Measurements from ENCODE around the gene RAB44.

DNA sequence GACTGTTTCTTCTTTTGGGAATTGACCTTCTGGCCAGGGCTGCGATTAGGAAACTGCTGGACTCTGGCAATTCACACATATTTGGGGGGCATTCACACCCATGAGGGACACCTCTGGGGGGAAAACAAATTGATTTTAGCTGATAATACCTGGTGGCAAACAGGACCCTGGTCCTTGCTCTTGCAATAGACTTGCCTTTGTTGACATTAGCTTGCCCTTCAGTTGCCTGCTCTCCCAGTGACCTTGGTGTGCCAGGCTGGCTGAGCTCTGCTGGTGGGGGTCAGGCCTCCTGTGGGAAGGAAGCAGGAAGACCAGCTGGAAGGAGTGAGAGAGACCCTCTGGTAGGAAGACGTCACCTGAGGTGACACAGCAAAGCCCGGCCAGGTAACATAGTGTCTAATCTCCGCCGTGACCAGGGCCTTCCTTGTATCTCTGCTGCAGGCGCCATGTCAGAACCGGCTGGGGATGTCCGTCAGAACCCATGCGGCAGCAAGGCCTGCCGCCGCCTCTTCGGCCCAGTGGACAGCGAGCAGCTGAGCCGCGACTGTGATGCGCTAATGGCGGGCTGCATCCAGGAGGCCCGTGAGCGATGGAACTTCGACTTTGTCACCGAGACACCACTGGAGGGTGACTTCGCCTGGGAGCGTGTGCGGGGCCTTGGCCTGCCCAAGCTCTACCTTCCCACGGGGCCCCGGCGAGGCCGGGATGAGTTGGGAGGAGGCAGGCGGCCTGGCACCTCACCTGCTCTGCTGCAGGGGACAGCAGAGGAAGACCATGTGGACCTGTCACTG lies 13.8 kb upstream of the RAB44 start:
- TF ChIP-seq, protein P1, sequence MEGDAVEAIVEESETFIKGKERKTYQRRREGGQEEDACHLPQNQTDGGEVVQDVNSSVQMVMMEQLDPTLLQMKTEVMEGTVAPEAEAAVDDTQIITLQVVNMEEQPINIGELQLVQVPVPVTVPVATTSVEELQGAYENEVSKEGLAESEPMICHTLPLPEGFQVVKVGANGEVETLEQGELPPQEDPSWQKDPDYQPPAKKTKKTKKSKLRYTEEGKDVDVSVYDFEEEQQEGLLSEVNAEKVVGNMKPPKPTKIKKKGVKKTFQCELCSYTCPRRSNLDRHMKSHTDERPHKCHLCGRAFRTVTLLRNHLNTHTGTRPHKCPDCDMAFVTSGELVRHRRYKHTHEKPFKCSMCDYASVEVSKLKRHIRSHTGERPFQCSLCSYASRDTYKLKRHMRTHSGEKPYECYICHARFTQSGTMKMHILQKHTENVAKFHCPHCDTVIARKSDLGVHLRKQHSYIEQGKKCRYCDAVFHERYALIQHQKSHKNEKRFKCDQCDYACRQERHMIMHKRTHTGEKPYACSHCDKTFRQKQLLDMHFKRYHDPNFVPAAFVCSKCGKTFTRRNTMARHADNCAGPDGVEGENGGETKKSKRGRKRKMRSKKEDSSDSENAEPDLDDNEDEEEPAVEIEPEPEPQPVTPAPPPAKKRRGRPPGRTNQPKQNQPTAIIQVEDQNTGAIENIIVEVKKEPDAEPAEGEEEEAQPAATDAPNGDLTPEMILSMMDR (IDR thresholded peaks at IDR 0.05; ENCODE audit: low read depth, low read length, poor library complexity, severe bottlenecking) = no peak
- no peak for TF ChIP-seq EZH2phosphoT487 (IDR thresholded peaks at IDR 0.05; ENCODE audit: borderline replicate concordance, low read length)
